ENCODE data around the gene PREP.
A peak's percentile ranks its signal among the peaks of the same experiment; 100 is the strongest.

PREP gene

GRCh38 chr6:105402090-105402938 lies 568 bp downstream of the PREP start (continued):
- TF ChIP-seq HOXA7 (CRISPR knock-in tag; IDR thresholded peaks at IDR 0.05; ENCODE audit: borderline replicate concordance) = no peak
- no peak for TF ChIP-seq ZNF843 (tag by site-specific recombination; IDR thresholded peaks at IDR 0.05)
- peak; percentile 89; the same call in 1 of the 2 replicates for TF ChIP-seq ZNF777 (tag by site-specific recombination; IDR thresholded peaks at IDR 0.05; ENCODE audit: borderline replicate concordance)
- no peak for TF ChIP-seq ZNF302 (tag by site-specific recombination; IDR thresholded peaks at IDR 0.05; ENCODE audit: low read depth)
- TF ChIP-seq ZBTB7A (tag by site-specific recombination; IDR thresholded peaks at IDR 0.05; ENCODE audit: low read depth) = no peak
- TF ChIP-seq ZNF280C (tag by site-specific recombination; IDR thresholded peaks at IDR 0.05) = no peak
- peak; percentile 80 for TF ChIP-seq KLF8 (tag by site-specific recombination; IDR thresholded peaks at IDR 0.05)
- TF ChIP-seq ZSCAN4 (tag by site-specific recombination; IDR thresholded peaks at IDR 0.05) = peak; percentile 95
- peak; percentile 72 for TF ChIP-seq ZNF629 (tag by site-specific recombination; IDR thresholded peaks at IDR 0.05)
- no peak for TF ChIP-seq ZNF169 (tag by site-specific recombination; IDR thresholded peaks at IDR 0.05)
- no peak for TF ChIP-seq ZNF138 (tag by site-specific recombination; IDR thresholded peaks at IDR 0.05; ENCODE audit: borderline replicate concordance)
- 0 out of 2 replicates have a peak, but pooled peaks have one; percentile 17 for TF ChIP-seq ZNF16 (tag by site-specific recombination; IDR thresholded peaks at IDR 0.05; ENCODE audit: low read depth)
- TF ChIP-seq PRDM4 (tag by site-specific recombination; IDR thresholded peaks at IDR 0.05) = no peak
- no peak for TF ChIP-seq PATZ1 (tag by site-specific recombination; IDR thresholded peaks at IDR 0.05)
- peak; percentile 63; the same call in 1 of the 2 replicates for TF ChIP-seq ZFP69B (tag by site-specific recombination; IDR thresholded peaks at IDR 0.05)
- TF ChIP-seq ATF2 (tag by site-specific recombination; IDR thresholded peaks at IDR 0.05; ENCODE audit: low read depth) = peak; percentile 69; the same call in 1 of the 2 replicates
- no peak for TF ChIP-seq OVOL3 (tag by site-specific recombination; IDR thresholded peaks at IDR 0.05)
- TF ChIP-seq KLF16 (tag by site-specific recombination; IDR thresholded peaks at IDR 0.05) = no peak
- TF ChIP-seq ZNF785 (tag by site-specific recombination; IDR thresholded peaks at IDR 0.05) = peak; percentile 23; the same call in 1 of the 2 replicates
- TF ChIP-seq ZBTB11 (tag by site-specific recombination; conservative IDR thresholded peaks at IDR 0.05; ENCODE audit: low read depth) = peak; percentile 32; the same call in 1 of the 2 replicates
- TF ChIP-seq TSHZ1 (tag by site-specific recombination; IDR thresholded peaks at IDR 0.05; ENCODE audit: borderline replicate concordance) = 0 out of 2 replicates have a peak, but pooled peaks have one; percentile 24
